GM23338 (cell line): Measurements from ENCODE around the gene ETFB. TPM values are rescaled to one million over a fixed set of nuclear protein-coding genes. Genes with fewer than 3 reads are reported as not detected.

Source experiments
- ATAC-seq: fragments of 200-7000 bp; cut with Tn5 transposase; 3 replicates; pipeline ENCODE4 v1.9.1; 2020
- DNase-seq: peaks from one replicate; pipeline ENCODE4 v3.0.0-alpha.2; 2015; ENCODE audit warnings: low spot score
- H2AFZ ChIP-seq: fragments of 200-600 bp; sonication (generic); 2 replicates; pipeline ENCODE4 v1.8.0; 2016; ENCODE audit warnings: antibody characterized with exemption, mild to moderate bottlenecking, moderate library complexity
- H3F3A ChIP-seq: fragments of 200-600 bp; sonication (generic); replicated peaks from 2 replicates; pipeline ENCODE4 v1.8.0; 2017; ENCODE audit warnings: antibody characterized with exemption, mixed run types, low read depth
- H3K27ac ChIP-seq: fragments of 200-600 bp; sonication (generic); 2 replicates; pipeline ENCODE4 v1.6.1; 2016; ENCODE audit warnings: low read depth
- H3K27me3 ChIP-seq: fragments of 200-600 bp; sonication (generic); 2 replicates; pipeline ENCODE4 v1.8.0; 2016; ENCODE audit warnings: mild to moderate bottlenecking, mixed run types, moderate library complexity; ENCODE audit not compliant: insufficient read depth
- H3K36me3 ChIP-seq: fragments of 200-600 bp; sonication (generic); 2 replicates; pipeline ENCODE4 v1.8.0; 2016; ENCODE audit warnings: mild to moderate bottlenecking; ENCODE audit not compliant: insufficient read depth
- H3K4me1 ChIP-seq: fragments of 200-600 bp; sonication (generic); 2 replicates; pipeline ENCODE4 v1.8.0; 2016; ENCODE audit warnings: mild to moderate bottlenecking, moderate library complexity; ENCODE audit not compliant: insufficient read depth
- H3K4me2 ChIP-seq: fragments of 200-600 bp; sonication (generic); 2 replicates; pipeline ENCODE4 v1.7.1; 2017; ENCODE audit warnings: mixed run types
- H3K4me3 ChIP-seq: fragments of 200-600 bp; sonication (generic); 2 replicates; pipeline ENCODE4 v1.6.1; 2016; ENCODE audit warnings: mixed run types
- H3K79me2 ChIP-seq: fragments of 200-600 bp; sonication (generic); replicated peaks from 2 replicates; pipeline ENCODE4 v1.8.0; 2017; ENCODE audit warnings: mild to moderate bottlenecking; ENCODE audit not compliant: insufficient read depth
- H3K9me2 ChIP-seq: fragments of 200-600 bp; sonication (generic); 2 replicates; pipeline ENCODE4 v1.8.0; 2017; ENCODE audit not compliant: insufficient read depth
- H4K20me1 ChIP-seq: fragments of 200-600 bp; sonication (generic); replicated peaks from 2 replicates; pipeline ENCODE4 v1.8.0; 2017; ENCODE audit warnings: mild to moderate bottlenecking; ENCODE audit not compliant: insufficient read depth
- H3K27ac Mint-ChIP-seq: 2 replicates; pipeline ENCODE4 v1.8.0; 2020; ENCODE audit warnings: inconsistent platforms, mild to moderate bottlenecking, moderate library complexity, mixed read lengths
- H3K27me3 Mint-ChIP-seq: 3 replicates; pipeline ENCODE4 v1.8.0; 2022; ENCODE audit warnings: low read depth, mild to moderate bottlenecking, moderate library complexity, mixed read lengths, inconsistent platforms; ENCODE audit not compliant: insufficient read depth, poor library complexity
- H3K36me3 Mint-ChIP-seq: 3 replicates; pipeline ENCODE4 v1.8.0; 2021; ENCODE audit warnings: low read depth, mild to moderate bottlenecking, inconsistent platforms, moderate library complexity, mixed read lengths
- H3K4me1 Mint-ChIP-seq: 3 replicates; pipeline ENCODE4 v1.8.0; 2020; ENCODE audit warnings: mild to moderate bottlenecking, inconsistent platforms, mixed read lengths
- H3K4me3 Mint-ChIP-seq: 3 replicates; pipeline ENCODE4 v1.8.0; 2021; ENCODE audit warnings: moderate library complexity, mild to moderate bottlenecking, inconsistent platforms, mixed read lengths
- H3K9me3 Mint-ChIP-seq: 3 replicates; pipeline ENCODE4 v1.8.0; 2020; ENCODE audit warnings: moderate library complexity, mild to moderate bottlenecking, inconsistent platforms, mixed read lengths
- CREB1 ChIP-seq: fragments of 250-450 bp; sonication (Bioruptor Pico); IDR thresholded peaks from 2 replicates; pipeline ENCODE4 v1.5.0; 2020; ENCODE audit warnings: low read depth, mild to moderate bottlenecking, moderate library complexity
- EZH2 ChIP-seq: fragments of 200-600 bp; sonication (generic); IDR thresholded peaks from one replicate; pipeline ENCODE4 v1.8.0; 2017; ENCODE audit warnings: antibody characterized with exemption, mild to moderate bottlenecking, low read depth; ENCODE audit not compliant: unreplicated experiment
- JUNB ChIP-seq: IDR thresholded peaks from one replicate; pipeline ENCODE4 v1.6.1; 2016; ENCODE audit warnings: antibody characterized with exemption; ENCODE audit not compliant: unreplicated experiment
- STAT1 ChIP-seq: IDR thresholded peaks from one replicate; pipeline ENCODE4 v1.6.1; 2016; ENCODE audit warnings: antibody characterized with exemption; ENCODE audit not compliant: unreplicated experiment
- ZNF114 ChIP-seq: fragments of 250-450 bp; sonication (Bioruptor Pico); IDR thresholded peaks from 2 replicates; pipeline ENCODE4 v1.5.0; 2020; ENCODE audit warnings: mild to moderate bottlenecking, moderate library complexity
- polyA plus RNA-seq: library from polyadenylated mRNA; unstranded; fragments of >200 nt; fragmentation: Nextera tagmentation; extraction: Ambion mirVana; gene quantifications from 2 replicates; pipeline ENCODE4 v1.2.1, GENCODE V29; 2016
- total RNA-seq: library from RNA; depleted of rRNA; stranded (reverse); fragments of >200 nt; shearing (Covaris generic); gene quantifications from 2 replicates; pipeline ENCODE4 v1.2.3, GENCODE V29; 2014
- TF ChIP-seq, protein P1 (sequence below): IDR thresholded peaks from one replicate; pipeline ENCODE4 v1.6.1; 2018; ENCODE audit warnings: antibody characterized with exemption; ENCODE audit not compliant: unreplicated experiment
- TF ChIP-seq, protein P2 (sequence below): fragments of 250-450 bp; sonication (Bioruptor Pico); IDR thresholded peaks from 2 replicates; pipeline ENCODE4 v1.5.0; 2020; ENCODE audit warnings: mild to moderate bottlenecking, moderate library complexity
- TF ChIP-seq, protein P3 (sequence below): IDR thresholded peaks from 2 replicates; pipeline ENCODE4 v1.6.1; 2016; ENCODE audit warnings: antibody characterized with exemption

Gene ETFB
- total and polyA plus RNA-seq, 2 experiments from 2014 or later = 37.3 to 63.4 TPM

DNA sequence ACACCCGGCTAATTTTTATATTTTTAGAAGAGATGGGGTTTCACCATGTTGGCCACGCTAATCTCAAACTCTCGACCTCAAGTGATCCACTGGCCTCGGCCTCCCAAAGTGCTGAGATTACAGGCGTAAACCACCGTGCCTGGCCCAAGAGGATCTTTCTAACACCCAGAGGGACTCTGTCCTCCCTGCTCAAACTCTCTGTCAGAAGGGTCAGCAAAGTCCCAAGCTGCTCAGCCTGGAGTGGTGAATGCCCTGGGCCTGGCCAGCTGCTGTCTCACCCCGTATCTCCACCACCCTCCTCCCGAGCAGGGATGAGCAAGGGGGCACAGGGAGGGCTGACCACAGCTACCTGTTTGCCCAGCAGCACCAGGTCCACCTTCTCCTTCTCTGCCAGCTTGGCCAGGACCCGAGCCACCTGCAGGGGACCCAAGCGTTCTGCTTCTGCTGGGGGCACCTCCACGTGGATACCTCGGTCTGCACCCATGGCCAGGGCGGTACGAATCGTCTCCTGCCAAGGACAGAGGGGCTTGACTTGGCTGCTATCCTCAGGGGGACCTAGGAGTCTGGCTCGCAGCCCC, 13.3 kb downstream of the ETFB start (continued):
- TF ChIP-seq, protein P1, sequence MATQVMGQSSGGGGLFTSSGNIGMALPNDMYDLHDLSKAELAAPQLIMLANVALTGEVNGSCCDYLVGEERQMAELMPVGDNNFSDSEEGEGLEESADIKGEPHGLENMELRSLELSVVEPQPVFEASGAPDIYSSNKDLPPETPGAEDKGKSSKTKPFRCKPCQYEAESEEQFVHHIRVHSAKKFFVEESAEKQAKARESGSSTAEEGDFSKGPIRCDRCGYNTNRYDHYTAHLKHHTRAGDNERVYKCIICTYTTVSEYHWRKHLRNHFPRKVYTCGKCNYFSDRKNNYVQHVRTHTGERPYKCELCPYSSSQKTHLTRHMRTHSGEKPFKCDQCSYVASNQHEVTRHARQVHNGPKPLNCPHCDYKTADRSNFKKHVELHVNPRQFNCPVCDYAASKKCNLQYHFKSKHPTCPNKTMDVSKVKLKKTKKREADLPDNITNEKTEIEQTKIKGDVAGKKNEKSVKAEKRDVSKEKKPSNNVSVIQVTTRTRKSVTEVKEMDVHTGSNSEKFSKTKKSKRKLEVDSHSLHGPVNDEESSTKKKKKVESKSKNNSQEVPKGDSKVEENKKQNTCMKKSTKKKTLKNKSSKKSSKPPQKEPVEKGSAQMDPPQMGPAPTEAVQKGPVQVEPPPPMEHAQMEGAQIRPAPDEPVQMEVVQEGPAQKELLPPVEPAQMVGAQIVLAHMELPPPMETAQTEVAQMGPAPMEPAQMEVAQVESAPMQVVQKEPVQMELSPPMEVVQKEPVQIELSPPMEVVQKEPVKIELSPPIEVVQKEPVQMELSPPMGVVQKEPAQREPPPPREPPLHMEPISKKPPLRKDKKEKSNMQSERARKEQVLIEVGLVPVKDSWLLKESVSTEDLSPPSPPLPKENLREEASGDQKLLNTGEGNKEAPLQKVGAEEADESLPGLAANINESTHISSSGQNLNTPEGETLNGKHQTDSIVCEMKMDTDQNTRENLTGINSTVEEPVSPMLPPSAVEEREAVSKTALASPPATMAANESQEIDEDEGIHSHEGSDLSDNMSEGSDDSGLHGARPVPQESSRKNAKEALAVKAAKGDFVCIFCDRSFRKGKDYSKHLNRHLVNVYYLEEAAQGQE = no peak

DNA sequence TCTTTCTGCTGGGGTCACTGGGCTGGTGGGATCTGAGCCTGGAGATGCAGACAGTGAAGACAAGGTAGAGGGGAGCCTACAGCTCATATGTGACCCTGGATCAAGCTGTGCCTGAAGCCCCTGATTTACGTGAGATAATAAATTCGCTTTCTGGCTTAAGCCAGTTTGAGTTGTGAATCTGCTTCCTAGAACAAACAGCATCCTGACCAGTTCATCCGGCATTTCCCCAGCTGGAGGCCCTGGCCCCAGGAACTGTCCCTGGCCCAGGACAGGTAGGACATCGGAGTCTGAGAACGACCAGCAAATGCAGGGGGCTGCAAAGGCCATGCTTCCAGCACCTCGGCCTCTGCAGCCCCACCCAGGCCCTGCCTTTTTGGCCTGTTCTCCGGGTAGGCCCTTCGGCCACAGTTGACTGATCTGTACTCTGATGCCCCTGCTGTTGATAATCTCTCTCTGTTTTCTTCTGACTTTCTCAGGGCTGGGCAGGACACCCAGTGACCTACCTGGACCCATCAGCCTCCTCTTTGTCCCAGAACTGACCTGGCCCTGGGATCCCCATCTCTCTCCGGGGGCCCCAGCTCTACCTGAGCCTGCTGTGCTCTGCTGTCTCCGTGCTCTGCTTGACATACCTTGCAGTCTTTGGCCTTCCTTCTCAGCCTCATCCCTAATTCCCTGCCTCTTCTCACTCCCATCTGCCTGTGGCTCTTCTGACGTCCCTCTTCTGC, 14.8 kb downstream of the ETFB start:
- Histone ChIP-seq H3K27me3 (no peaks in the 10 kb centered on the region), H4K20me1 (no peaks in the 10 kb centered on the region; the same call in 1 of the 2 replicates), H3K4me2 (no peak overlapping the region), H3K79me2 (no peaks in the 10 kb centered on the region), H3K36me3 (no peaks in the 10 kb centered on the region), H2AFZ (no peak overlapping the region), H3K9me2 (no peaks in the 10 kb centered on the region), H3F3A (no peaks in the 10 kb centered on the region), H3K4me3 (no peak overlapping the region), H3K27ac (no peak overlapping the region), H3K4me1 (peaks cover 9% of the 10 kb centered on the region; the same call in 1 of the 2 replicates)
- Mint-ChIP-seq H3K9me3 (no peaks in the 10 kb centered on the region), H3K4me3 (no peak overlapping the region), H3K36me3 (peaks cover 10% of the 10 kb centered on the region; the same call in 2 of the 3 replicates), H3K4me1 (peaks cover 13% of the 10 kb centered on the region), H3K27ac (peak overlapping the region; percentile 2; the same call in 1 of the 2 replicates), H3K27me3 (peaks cover under 1% of the 10 kb centered on the region)
- no peak for DNase-seq
- no peak for ATAC-seq
- TF ChIP-seq STAT1 (no peak), CREB1 (no peak), ZNF114 (no peak), EZH2 (no peak), JUNB (no peak)
- TF ChIP-seq, protein P2, sequence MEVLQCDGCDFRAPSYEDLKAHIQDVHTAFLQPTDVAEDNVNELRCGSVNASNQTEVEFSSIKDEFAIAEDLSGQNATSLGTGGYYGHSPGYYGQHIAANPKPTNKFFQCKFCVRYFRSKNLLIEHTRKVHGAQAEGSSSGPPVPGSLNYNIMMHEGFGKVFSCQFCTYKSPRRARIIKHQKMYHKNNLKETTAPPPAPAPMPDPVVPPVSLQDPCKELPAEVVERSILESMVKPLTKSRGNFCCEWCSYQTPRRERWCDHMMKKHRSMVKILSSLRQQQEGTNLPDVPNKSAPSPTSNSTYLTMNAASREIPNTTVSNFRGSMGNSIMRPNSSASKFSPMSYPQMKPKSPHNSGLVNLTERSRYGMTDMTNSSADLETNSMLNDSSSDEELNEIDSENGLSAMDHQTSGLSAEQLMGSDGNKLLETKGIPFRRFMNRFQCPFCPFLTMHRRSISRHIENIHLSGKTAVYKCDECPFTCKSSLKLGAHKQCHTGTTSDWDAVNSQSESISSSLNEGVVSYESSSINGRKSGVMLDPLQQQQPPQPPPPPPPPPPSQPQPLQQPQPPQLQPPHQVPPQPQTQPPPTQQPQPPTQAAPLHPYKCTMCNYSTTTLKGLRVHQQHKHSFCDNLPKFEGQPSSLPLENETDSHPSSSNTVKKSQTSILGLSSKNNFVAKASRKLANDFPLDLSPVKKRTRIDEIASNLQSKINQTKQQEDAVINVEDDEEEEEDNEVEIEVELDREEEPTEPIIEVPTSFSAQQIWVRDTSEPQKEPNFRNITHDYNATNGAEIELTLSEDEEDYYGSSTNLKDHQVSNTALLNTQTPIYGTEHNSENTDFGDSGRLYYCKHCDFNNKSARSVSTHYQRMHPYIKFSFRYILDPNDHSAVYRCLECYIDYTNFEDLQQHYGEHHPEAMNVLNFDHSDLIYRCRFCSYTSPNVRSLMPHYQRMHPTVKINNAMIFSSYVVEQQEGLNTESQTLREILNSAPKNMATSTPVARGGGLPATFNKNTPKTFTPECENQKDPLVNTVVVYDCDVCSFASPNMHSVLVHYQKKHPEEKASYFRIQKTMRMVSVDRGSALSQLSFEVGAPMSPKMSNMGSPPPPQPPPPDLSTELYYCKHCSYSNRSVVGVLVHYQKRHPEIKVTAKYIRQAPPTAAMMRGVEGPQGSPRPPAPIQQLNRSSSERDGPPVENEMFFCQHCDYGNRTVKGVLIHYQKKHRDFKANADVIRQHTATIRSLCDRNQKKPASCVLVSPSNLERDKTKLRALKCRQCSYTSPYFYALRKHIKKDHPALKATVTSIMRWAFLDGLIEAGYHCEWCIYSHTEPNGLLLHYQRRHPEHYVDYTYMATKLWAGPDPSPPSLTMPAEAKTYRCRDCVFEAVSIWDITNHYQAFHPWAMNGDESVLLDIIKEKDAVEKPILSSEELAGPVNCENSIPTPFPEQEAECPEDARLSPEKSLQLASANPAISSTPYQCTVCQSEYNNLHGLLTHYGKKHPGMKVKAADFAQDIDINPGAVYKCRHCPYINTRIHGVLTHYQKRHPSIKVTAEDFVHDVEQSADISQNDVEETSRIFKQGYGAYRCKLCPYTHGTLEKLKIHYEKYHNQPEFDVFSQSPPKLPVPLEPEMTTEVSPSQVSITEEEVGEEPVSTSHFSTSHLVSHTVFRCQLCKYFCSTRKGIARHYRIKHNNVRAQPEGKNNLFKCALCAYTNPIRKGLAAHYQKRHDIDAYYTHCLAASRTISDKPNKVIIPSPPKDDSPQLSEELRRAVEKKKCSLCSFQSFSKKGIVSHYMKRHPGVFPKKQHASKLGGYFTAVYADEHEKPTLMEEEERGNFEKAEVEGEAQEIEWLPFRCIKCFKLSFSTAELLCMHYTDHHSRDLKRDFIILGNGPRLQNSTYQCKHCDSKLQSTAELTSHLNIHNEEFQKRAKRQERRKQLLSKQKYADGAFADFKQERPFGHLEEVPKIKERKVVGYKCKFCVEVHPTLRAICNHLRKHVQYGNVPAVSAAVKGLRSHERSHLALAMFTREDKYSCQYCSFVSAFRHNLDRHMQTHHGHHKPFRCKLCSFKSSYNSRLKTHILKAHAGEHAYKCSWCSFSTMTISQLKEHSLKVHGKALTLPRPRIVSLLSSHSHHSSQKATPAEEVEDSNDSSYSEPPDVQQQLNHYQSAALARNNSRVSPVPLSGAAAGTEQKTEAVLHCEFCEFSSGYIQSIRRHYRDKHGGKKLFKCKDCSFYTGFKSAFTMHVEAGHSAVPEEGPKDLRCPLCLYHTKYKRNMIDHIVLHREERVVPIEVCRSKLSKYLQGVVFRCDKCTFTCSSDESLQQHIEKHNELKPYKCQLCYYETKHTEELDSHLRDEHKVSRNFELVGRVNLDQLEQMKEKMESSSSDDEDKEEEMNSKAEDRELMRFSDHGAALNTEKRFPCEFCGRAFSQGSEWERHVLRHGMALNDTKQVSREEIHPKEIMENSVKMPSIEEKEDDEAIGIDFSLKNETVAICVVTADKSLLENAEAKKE (CRISPR knock-in tag) = no peak
- TF ChIP-seq, protein P3, sequence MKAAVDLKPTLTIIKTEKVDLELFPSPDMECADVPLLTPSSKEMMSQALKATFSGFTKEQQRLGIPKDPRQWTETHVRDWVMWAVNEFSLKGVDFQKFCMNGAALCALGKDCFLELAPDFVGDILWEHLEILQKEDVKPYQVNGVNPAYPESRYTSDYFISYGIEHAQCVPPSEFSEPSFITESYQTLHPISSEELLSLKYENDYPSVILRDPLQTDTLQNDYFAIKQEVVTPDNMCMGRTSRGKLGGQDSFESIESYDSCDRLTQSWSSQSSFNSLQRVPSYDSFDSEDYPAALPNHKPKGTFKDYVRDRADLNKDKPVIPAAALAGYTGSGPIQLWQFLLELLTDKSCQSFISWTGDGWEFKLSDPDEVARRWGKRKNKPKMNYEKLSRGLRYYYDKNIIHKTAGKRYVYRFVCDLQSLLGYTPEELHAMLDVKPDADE = no peak
- TF ChIP-seq, protein P1 = no peak
